GM12873 (cell line): Measurements from ENCODE around the gene TMEM204.

Source experiments
- TF ChIP-seq, protein P1 (sequence below): IDR thresholded peaks from 2 replicates; pipeline ENCODE4 v1.5.1; 2012; ENCODE audit warnings: low read depth, mild to moderate bottlenecking, moderate library complexity, low read length, control low read depth; ENCODE audit not compliant: insufficient read depth; ENCODE audit errors: missing control alignments

TMEM204 gene

DNA sequence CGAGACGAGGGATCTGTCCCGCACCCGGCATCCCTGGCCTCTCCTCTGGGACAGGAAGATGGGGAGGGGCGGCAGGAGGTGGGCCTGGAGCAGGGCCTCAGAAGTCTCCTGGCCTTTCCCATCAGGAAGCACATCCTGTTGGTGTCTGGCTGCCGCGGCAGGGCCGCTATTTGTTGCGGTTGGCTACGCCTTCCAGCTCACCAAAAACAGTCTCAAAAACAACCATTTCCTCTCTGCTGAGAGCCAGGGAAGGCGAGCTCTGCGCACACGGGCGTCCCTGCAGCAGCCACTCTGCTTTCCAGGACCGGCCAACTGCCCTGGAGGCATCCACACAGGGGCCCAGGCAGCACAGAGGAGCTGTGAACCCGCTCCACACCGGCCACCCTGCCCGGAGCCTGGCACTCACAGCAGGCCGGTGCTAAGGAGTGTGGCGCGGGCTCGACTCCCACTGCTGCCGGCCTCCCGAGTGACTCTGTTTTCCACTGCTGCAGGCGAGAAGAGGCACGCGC, at the start of gene TMEM204:
TSS of gene TMEM204 (plus strand) at position 224 of the 509 bp plus-strand sequence. CDS start 610 bp downstream, outside the sequence.
- TF ChIP-seq, protein P1, sequence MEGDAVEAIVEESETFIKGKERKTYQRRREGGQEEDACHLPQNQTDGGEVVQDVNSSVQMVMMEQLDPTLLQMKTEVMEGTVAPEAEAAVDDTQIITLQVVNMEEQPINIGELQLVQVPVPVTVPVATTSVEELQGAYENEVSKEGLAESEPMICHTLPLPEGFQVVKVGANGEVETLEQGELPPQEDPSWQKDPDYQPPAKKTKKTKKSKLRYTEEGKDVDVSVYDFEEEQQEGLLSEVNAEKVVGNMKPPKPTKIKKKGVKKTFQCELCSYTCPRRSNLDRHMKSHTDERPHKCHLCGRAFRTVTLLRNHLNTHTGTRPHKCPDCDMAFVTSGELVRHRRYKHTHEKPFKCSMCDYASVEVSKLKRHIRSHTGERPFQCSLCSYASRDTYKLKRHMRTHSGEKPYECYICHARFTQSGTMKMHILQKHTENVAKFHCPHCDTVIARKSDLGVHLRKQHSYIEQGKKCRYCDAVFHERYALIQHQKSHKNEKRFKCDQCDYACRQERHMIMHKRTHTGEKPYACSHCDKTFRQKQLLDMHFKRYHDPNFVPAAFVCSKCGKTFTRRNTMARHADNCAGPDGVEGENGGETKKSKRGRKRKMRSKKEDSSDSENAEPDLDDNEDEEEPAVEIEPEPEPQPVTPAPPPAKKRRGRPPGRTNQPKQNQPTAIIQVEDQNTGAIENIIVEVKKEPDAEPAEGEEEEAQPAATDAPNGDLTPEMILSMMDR, result no peak

DNA sequence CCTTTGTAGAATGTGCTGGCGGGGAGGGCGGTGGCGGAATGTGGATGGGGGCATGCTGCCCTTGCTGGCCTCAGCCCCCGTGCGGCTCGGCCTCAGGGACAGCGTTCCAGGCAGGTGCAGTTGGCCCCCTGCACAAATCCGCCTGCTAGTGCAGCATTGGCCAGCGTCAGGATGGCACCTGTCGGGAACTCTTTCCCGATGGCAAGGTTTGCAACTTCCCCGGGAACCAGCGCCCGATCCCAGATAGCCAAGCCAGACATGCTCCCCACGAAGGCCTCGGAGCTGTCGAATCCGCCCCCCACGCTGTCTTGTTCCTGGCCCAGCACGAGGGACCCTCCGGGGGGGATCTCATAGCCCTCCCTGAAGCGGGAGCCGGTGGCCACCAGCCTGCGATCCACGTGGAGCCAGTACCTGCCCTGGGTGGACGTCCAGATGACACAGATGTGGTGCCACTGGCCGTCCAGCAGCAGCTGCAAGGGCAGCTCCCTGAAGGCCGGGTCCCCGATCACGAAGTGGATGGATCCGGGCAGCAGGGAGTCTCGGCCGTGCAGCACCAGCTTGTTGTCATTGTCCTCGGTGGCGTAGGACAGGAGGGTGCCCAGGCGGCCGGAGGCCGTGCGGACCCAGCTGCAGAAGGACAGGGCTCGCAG, 47.5 kb upstream of the TMEM204 start:
- TF ChIP-seq, protein P1, result no peak

DNA sequence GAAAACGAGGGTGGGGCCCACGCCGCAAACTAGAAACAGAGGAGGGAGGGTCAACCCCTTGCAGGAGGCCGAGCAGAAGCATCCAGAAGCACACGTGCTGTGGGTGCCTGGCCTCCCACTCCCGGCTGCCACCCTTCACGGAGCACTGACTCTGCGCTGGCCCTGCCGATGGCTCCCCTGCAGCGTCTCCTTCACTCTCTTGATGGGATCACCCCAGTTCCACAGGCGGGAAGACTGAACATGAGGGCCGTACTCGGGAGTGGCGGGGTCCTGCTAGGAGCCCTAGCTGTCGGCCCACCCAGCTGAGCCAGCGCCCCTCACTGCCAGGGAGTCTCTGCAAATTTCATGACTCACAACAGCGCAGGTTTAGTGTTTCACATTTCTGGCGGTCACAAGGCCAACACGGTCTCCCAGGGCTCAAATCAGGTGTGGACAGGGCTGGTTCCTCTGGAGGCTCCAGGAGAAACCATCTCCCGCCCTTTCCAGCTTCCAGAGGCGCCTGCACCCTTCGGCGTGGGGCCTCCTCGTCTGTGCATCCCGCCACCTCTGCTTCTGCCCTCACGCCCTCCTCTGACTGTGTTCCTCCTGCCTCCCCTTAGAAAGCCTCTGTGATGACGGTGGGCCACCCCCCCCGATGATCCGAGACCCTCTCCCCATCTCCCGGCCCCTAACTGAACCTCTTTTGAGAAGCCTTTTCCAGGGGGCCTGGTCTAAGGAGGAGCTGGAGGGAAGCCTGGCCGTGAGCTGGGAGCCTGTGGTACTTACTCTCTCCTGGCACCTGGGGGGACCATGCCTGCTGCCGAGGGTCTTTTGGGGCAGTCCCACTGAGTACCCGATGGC, 46.7 kb upstream of the TMEM204 start:
- TF ChIP-seq, protein P1, result no peak

DNA sequence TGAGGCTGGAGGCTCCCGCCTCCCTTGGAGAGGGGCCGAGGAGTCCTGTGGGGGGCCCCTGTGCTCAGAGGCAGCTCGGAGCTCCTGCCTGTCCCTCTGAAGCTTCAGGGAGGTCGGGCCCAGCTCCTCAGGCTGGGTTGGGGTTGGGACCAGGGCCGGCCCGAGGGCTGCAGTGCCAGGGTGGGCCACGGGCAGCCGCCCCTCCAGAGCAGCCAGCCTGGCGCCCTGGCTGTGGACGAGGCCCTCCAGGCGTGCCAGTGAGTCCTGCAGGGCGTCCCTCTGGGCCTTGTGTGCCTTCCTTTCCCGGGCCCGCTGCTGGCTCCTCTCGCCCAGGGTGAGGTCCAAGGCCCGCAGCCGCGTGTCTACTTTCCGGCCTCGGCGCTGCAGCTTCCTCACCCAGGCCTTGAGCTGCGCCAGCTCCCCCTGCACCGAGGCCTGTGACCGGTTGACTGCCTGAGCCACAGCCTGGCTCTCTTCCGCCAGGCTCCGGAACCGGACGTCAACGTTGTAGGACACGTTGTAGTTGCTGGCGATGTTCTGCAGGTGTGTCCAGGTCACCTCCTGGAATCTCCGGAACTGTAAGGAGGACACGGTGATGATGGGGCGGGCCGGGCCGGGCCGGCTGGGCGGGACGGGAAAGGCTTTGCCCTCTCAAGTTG, 45.9 kb upstream of the TMEM204 start:
- TF ChIP-seq, protein P1, result no peak

DNA sequence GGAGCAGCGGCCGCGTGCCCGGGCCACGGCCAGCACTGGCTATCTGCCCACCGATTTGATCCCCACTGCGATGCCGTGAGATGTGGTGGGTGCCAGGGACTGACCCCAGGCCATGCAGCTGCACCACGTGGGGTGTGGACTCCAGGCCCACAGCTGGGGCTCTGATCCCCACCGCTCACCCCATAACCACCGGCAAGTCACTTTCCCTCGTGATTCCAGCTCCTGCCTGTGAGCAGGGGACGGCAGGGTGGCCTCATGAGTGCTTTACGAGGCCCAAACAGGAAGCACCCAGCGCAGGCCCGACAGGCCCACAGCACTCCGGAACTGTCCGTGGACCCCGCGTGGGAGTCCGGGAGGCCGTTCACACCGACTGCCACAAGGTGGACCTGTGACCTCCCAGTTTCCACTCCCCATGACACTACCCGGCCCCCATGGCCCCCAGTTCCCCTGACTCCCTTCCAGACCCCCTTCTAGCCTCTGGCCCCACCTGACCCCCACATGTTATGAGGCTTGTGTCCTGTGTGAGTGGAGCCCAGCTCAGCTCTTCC, 45.3 kb upstream of the TMEM204 start:
- TF ChIP-seq, protein P1, result no peak

DNA sequence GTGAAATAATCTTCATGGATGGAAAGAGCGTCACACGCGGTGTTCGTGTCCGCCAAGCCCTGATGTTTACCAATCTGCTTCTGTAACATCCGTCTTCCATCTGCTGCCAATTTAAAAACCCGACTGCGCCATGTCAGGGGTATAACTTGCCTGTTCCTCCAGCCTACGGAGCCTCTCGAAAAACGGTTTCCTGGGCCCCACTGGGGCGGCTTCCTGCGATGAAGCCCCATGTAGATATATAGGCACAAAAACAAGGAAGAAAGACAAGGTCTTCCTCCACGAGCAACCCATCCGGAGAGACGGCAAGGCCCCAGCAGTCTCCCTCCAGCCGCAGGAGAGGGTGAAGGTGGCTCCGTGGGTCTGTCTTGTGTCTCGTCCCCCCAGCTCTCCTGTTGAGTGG, 44.8 kb upstream of the TMEM204 start, which contains the start of gene PTX4:
TSS of gene PTX4 (minus strand) at position 326 of the 400 bp plus-strand sequence. CDS start at position 291, 35 bp downstream.
- TF ChIP-seq, protein P1, result no peak
